ENCODE measurements around the gene RBM7.

The RBM7 gene, protein sequence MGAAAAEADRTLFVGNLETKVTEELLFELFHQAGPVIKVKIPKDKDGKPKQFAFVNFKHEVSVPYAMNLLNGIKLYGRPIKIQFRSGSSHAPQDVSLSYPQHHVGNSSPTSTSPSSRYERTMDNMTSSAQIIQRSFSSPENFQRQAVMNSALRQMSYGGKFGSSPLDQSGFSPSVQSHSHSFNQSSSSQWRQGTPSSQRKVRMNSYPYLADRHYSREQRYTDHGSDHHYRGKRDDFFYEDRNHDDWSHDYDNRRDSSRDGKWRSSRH

GRCh38 chr11:114400216-114400914 is at the start of gene RBM7, which contains the start of gene C11orf71:
RBM7 (plus strand) TSS chr11:114400666; CDS start chr11:114400672, 6 bp downstream.
C11orf71 (minus strand) TSS chr11:114400511; CDS start chr11:114400331, 180 bp downstream.
- peak; percentile 92 to 96 (median 95) for DNase-seq (ENCODE audit: low read depth in 2 of 3, low spot score in 1 of 3)

DNA sequence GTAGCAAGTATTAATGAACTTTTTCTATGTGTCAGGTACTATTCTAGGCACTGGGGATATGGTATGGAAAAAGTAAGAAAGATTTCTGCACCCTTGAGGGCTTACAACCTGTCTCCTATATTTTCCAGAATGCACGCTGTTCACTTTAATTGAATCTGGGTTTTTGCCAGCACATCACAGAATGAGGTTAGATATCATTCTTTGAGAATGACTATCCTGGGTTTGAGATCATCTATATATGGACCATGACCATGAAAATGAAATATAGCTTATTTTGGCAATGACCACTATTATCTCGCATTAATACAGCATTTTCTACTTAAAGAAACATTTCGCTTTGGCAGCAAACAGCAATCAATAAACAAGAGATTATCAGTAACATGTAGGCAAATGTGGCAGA is 47.0 kb upstream of the RBM7 start:
- DNase-seq (ENCODE audit: low read depth in 2 of 3, low spot score in 1 of 3), result no peak

GRCh38 chr11:114354076-114354475 is 46.4 kb upstream of the RBM7 start:
- DNase-seq (ENCODE audit: low read depth in 2 of 3, low spot score in 1 of 3), result no peak

GRCh38 chr11:114358716-114359115 is 41.8 kb upstream of the RBM7 start:
- DNase-seq (ENCODE audit: low read depth in 2 of 3, low spot score in 1 of 3), result no peak

GRCh38 chr11:114359342-114359741 is 41.1 kb upstream of the RBM7 start:
- DNase-seq (ENCODE audit: low read depth in 2 of 3, low spot score in 1 of 3), result no peak

GRCh38 chr11:114362326-114362725 is 38.1 kb upstream of the RBM7 start:
- no peak for DNase-seq (ENCODE audit: low read depth in 2 of 3, low spot score in 1 of 3)

DNA sequence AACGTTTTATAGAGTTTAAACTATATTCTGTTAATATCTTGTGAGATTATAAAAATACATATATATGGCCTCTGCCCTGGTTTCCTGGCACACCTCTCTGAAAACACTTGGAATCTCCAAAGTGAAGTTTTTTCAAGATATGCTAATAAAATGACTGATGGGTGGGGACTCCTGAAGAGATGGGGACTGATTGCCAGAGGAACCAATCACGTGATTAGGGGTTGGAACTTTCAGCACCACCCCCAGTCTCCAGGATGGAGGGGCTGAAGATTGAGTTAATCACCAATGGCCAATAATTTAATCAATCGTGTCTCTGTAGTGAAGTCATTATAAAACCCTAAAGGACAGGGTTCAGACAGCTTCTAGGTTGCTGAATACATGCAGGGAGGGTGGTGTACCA is 37.5 kb upstream of the RBM7 start:
- DNase-seq (ENCODE audit: low read depth in 2 of 3, low spot score in 1 of 3), result no peak

DNA sequence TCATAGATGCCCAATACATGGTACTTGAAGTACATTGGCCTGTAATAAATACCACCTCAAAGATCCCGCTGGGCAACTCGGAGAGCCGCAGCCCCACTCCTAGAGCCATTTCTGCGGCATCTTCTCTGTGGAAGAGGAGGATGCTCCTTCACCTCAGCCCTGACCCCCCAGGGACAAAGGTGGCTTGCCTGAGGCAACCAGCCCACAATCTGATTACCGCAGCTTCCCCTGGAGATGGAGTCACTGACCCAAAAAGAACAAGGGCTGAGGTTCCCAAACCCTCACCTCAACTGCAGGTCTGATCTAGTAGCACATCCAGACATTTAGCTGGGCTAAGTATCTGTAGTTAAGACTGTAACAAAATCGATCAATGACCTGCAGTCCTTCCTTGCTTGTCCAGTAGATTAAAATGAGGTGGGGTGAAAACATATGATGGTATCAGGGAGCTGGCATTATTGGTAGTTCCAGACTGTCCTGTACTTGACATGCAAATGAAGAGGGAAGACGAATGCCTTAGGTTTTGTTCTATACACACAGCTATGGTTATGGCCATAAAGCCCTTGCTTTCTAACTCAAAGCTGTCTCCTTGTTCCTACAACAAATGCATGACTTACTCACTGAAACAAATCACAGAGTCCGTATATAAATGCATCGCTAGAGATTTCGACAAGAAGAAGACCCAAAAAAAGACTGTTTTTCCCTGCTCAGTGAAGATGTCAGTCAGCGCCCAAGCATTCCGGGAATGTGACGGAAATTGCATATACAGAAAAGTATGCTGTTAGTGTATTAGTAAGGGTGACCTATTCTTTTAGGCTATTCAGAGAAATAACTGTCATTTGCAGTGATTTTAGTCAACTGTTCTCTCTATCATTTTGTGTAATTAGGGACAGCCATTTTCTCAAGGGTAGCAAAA is 33.9 kb upstream of the RBM7 start:
- DNase-seq (ENCODE audit: low read depth in 2 of 3, low spot score in 1 of 3), result no peak

DNA sequence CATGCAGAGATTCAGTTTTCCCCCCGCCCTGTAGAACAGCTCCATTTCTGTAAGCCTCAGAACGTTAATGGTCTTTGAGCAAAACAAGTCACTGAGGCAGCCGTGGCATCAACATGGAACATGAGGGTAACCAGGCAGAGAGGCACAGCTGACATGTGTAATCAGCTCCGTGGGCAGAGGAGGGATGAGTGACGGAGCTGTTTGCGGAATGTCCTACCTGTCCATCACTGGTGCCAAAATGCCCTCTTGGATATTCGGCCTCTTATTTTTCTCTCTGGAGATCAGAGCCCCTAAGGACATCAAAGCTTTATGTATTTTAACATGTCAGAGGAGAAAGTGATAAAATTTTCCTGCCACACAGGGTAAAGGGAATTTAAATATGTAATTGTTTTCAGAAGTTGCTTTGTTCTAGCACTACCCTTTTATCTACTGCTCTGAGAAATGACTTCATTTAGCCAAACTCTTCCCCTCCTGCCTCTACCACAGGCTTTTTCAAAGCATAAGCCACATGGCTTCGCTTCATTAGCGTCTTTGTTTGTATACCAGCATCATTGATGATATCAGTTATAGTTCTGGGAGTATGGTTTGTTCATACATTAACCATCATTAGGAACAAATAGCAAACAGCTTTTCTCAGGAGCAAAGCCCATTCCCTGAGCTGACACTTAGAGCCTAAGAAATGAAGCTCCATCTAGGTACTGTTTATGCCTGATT is 33.1 kb upstream of the RBM7 start:
- DNase-seq (ENCODE audit: low read depth in 2 of 3, low spot score in 1 of 3), result no peak

DNA sequence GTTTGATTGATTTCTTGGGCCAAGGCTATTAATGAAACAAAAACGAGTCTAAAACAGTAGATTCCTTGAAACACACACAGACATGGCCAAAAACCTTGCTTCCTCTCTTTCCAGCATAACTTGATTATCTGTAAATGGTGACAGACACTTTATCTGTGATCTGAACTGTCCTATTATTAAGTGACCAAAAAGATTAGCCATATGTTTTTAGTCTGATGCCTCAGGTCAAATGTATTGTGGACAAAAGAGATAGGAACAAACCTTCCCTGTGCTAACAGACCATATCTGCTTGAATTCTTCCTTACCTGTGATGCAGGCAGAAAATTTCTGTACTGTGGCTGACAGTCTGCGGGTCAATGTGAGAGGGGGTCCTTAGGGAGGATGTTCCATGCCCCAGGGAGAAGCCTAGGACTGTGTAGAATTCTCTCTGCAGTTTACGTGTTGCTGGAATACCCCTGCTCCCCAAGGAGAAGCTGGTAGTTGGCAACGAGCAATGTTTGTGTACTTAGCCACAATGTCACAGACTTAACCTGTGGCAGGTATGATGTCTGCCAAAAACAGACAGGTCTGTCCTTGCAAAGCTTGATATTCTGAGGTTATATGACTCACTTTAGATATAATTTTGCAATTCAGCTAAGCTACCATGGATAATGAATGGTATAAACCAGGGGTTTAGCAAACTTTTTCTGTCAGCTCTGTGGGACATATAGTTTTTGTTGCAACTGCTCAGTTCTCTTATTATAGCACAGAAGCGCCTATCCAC is 31.4 kb upstream of the RBM7 start:
- no peak for DNase-seq (ENCODE audit: low read depth in 2 of 3, low spot score in 1 of 3)

DNA sequence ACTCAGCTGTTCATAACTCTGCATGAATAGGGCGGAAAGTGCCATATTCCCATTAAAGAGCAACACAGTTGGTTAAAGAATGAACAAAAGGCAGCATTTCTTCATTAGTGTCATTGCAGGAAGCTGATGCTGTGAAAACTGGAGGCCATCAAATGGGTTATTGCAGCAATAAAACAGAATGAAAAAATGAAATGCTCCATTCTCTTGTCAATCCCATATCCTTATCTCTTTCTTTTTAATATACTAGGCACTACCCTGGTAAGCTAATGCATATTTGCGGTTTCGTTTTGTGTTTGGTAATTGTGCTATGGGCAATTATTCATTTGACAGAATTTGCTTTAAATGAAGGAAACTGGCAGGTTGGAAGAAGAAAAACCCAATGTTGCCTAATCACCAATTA is 25.4 kb upstream of the RBM7 start:
- no peak for DNase-seq (ENCODE audit: low read depth in 2 of 3, low spot score in 1 of 3)

DNA sequence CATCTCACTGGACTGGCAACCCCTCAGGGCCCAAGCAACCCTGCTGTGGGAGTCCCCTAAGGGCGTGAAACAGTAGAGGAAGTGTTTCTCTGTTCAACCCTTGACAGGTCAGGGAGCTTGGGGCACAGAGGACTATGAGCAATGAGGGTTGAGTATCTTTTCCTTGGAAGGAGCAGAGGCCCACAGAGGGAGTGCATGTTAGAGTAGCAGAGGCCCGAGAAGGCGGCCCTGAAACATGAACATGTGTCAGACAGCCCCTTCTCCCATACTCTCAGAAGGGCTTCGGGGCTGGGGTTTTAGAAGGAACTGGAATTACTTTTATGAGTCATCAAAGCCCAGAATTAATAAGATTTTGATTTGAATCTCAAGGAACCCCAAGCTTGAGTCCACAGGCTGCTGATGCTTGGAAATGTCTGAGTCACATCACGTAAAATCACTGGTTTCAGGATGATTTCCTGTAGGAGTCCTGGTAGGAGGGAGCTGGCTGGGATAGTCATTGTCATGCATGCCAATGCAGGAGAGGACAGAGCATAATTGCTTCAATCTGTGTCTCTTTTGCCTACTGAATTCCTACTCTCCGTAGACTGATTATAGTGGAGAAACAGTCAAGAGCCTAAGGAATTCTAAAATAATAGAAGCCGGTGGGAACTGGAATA is 22.7 kb upstream of the RBM7 start:
- no peak for DNase-seq (ENCODE audit: low read depth in 2 of 3, low spot score in 1 of 3)

DNA sequence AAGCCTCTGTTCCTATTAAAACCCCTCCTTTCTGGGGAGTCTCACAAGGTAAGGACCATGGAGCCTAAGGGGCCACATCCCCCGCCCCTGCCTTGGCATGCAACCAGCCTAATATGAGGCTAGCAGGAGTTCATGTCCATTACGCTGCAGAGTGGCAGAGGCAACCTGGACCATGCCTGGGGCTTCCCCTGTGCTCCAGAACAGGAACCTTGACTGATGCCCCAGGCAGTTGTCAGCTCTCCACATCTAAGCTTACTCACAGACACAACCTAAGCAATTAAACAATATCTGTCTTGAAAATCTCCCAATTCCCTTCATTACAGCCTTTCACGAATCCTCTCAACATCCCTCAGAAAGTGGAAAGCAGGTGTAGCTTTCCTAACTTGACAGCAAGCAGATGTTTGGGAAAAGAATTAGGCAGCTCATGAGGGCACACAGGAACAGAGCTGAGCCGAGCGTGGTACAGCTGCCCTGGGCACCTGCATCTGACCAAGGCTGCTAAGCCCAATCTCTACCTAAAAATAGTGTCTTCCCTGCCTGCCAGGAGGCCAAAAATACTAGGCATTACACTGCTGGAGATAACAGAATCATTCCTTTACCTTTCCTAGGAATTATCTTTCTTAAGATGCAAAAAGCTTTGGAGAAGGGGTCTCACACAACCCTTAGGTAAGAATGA is 20.9 kb upstream of the RBM7 start:
- DNase-seq (ENCODE audit: low read depth in 2 of 3, low spot score in 1 of 3), result no peak

DNA sequence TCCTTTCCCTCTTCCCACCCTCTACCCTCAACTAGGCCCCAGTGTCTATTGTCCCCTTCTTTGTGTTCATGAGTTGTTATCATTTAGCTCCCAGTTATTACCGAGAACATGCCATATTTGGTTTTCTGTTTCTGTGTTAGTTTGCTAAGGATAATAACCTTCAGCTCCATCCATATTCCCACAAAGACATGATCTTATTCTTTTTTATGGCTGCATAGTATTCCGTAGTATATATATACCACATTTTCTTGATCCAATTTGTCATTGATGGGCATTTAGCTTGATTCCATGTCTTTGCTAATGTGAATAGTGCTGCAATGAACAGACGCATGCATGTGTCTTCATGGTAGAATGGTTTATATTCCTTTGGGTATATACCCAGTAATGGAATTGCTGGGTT is 18.0 kb upstream of the RBM7 start:
- DNase-seq (ENCODE audit: low read depth in 2 of 3, low spot score in 1 of 3), result no peak

DNA sequence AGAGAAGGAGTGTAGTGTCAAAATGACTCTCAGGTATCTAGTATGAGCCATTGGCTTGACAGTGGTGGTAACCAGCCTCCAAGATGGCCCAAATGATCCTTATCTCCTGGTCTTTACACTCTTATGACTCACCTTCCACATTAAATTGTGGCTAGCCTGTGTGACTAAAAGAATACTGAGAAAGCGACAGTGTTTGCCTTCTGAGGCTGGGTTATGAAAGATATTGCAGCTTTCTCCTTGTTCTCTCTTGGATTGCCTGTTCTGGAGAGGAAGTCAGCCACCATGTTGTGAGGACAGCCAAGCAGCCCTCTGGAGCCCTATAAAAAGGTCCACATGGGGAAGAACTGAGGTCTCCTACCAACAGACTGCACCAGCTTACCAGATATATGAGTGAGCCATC is 16.0 kb upstream of the RBM7 start:
- DNase-seq (ENCODE audit: low read depth in 2 of 3, low spot score in 1 of 3), result no peak

- DNase-seq (ENCODE audit: low read depth in 2 of 3, low spot score in 1 of 3), result no peak
These were observed 14.3 kb upstream of the RBM7 start for GRCh38 chr11:114386131-114386530.

- no peak for DNase-seq (ENCODE audit: low read depth in 2 of 3, low spot score in 1 of 3)
These were observed 13.9 kb upstream of the RBM7 start for GRCh38 chr11:114386545-114386944.

DNA sequence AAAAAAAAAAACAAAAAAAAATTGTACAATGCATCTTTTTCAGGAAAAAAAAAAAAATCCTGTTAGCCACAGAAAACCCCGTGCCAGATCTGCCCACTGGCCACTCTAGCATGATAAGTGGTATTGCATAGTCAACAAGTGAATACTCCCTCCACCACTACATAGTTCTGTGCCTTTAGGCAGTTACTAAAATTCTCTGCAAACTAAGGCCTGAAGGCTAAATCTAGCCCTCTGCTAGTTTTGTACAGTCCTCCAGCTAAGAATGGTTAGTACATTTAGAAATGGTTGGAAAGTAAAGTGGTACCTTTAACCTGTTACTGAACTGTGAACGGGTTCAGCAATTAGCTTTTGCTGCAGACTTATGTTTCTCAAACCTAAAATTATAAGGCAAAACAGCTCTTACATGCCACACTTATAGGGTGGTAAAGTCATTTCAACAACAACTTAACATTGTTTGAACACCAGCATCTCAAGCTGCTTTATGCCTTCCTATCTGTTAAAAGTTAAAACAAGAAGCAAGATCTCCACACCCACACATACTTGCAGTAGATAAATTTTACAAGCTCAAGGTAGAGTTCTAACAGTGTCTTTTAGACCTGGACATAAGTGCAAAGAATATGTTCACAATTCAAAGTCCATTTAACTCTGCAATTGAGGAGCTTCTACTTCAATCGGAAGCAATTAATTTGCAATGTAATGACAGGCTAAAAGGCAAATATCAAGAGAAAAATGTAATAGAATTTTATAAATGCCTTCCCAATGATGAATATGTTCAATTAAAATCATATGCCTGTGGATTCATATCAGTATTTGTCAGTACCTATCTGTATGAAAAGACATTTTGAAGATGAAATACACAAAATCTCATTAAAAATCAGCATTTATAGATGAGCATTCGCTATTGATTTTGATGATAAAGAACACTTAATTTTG is 7.5 kb upstream of the RBM7 start:
- DNase-seq (ENCODE audit: low read depth in 2 of 3, low spot score in 1 of 3), result no peak

Data from stimulated activated CD4-positive, alpha-beta T cell treated with anti-CD3 and anti-CD28 coated beads, Interleukin-12 subunit alpha, Interleukin-12 subunit beta, amount 100 ng/mL, for 48 hours (primary cell).